Peyer's patch (tissue), 4 donors: ENCODE results near the gene UPK3A. TPM values are rescaled to one million over a fixed set of nuclear protein-coding genes. Genes with fewer than 3 reads are reported as not detected.
A peak's percentile ranks its signal among the peaks of the same experiment; 100 is the strongest.

Experiments used
- DNase-seq, 3 donors: peaks; one replicate each; pipeline ENCODE4 v3.0.0-alpha.2; 2017 to 2019
- H3K27ac ChIP-seq, 4 donors: fragments of 200-600 bp; sonication (generic); one replicate each; pipeline ENCODE4 v1.5.1; 2016 to 2019
- H3K27me3 ChIP-seq, 2 donors: fragments of 200-600 bp; sonication (generic); one replicate each; pipeline ENCODE4 v1.5.1; 2019
- H3K36me3 ChIP-seq, 3 donors: fragments of 200-600 bp; sonication (generic); one replicate each; pipeline ENCODE4 v1.5.1; 2016 to 2019
- H3K4me1 ChIP-seq, 4 donors: fragments of 200-600 bp; sonication (generic); one replicate each; pipeline ENCODE4 v1.5.1; 2016 to 2019
- H3K4me3 ChIP-seq, 4 donors: fragments of 200-600 bp; sonication (generic); 1 replicate in 3 of 4; 2 replicates in 1 of 4; pipeline ENCODE4 v1.5.1; 2016 to 2019; ENCODE audit warnings: mild to moderate bottlenecking in 1 of 4
- H3K9me3 ChIP-seq, 4 donors: fragments of 200-600 bp; sonication (generic); one replicate each; pipeline ENCODE4 v1.5.1; 2016 to 2019; ENCODE audit warnings: mild to moderate bottlenecking in 1 of 4
- POLR2A ChIP-seq, 2 donors: fragments of 450-650 bp; IDR thresholded peaks; one replicate each; pipeline ENCODE4 v1.5.1; 2017; ENCODE audit warnings: antibody characterized with exemption in 2 of 2, mild to moderate bottlenecking in 2 of 2, moderate library complexity in 2 of 2
- total RNA-seq, 4 donors: library from RNA; depleted of rRNA; stranded (reverse); fragments of >200 nt; gene quantifications; one replicate each; pipeline ENCODE4 v1.1.0, GENCODE V29; 2016
- TF ChIP-seq, protein P1 (sequence below), 6 experiments: fragments of 450-650 bp in 4 of 6; fragments of 200-600 bp in 2 of 6; sonication (generic) in 1 of 6; IDR thresholded peaks; one replicate each; pipeline ENCODE4 v1.5.1; 2017 to 2019; ENCODE audit warnings: antibody characterized with exemption in 6 of 6, mild to moderate bottlenecking in 3 of 6, moderate library complexity in 1 of 6

The UPK3A gene
- total RNA-seq, 4 donors from 2014 or later, result 4.0 TPM; not detected in 3

- TF ChIP-seq POLR2A (IDR thresholded peaks at IDR 0.05), result no peak
- no peaks in the 10 kb centered on the region for H3K27me3 ChIP-seq
- no peak for DNase-seq
- peaks cover 0 to 76% (median 0%) of the 10 kb centered on the region in 3 donors for H3K36me3 ChIP-seq
- H3K9me3 ChIP-seq, result no peaks in the 10 kb centered on the region
- no peak overlapping the region for H3K4me3 ChIP-seq
- no peaks in the 10 kb centered on the region for H3K4me1 ChIP-seq
- H3K27ac ChIP-seq, result no peak overlapping the region
Measured at GRCh38 chr22:45332001-45332400, 47.3 kb downstream of the UPK3A start.

- H3K27me3 ChIP-seq, result no peaks in the 10 kb centered on the region
- no peak for DNase-seq
- H3K27ac ChIP-seq, result no peak overlapping the region
- TF ChIP-seq, protein P1, sequence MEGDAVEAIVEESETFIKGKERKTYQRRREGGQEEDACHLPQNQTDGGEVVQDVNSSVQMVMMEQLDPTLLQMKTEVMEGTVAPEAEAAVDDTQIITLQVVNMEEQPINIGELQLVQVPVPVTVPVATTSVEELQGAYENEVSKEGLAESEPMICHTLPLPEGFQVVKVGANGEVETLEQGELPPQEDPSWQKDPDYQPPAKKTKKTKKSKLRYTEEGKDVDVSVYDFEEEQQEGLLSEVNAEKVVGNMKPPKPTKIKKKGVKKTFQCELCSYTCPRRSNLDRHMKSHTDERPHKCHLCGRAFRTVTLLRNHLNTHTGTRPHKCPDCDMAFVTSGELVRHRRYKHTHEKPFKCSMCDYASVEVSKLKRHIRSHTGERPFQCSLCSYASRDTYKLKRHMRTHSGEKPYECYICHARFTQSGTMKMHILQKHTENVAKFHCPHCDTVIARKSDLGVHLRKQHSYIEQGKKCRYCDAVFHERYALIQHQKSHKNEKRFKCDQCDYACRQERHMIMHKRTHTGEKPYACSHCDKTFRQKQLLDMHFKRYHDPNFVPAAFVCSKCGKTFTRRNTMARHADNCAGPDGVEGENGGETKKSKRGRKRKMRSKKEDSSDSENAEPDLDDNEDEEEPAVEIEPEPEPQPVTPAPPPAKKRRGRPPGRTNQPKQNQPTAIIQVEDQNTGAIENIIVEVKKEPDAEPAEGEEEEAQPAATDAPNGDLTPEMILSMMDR (IDR thresholded peaks at IDR 0.05), result no peak
- TF ChIP-seq POLR2A (IDR thresholded peaks at IDR 0.05), result no peak
- H3K36me3 ChIP-seq, result peaks cover 0 to 87% (median 0%) of the 10 kb centered on the region in 3 donors
- no peaks in the 10 kb centered on the region for H3K4me1 ChIP-seq
- no peaks in the 10 kb centered on the region for H3K9me3 ChIP-seq
- H3K4me3 ChIP-seq, result no peak overlapping the region
Measured at GRCh38 chr22:45334068-45334467, 49.3 kb downstream of the UPK3A start.

DNA sequence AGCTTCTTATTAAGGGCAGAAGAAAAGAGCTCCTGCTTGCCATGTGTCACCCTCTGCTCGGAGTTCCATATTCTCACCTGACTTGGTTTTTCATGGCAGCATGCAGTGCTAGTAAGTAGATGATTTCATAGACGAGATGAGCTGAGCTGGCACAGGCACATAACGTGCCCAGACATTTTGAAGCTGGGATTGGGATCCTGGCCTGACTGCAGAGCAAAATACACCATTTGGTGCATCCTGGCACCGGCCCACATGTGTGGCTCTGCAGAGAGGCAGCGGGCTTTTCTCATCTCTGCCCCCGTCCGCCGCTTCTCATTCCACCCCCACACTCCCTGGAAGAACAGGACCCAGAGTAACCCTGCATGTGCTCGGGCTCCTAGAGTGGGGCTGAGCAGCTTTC, 49.8 kb downstream of the UPK3A start:
- Histone ChIP-seq H3K27ac (no peak overlapping the region), H3K9me3 (no peaks in the 10 kb centered on the region), H3K27me3 (no peaks in the 10 kb centered on the region), H3K4me1 (no peaks in the 10 kb centered on the region), H3K4me3 (no peak overlapping the region), H3K36me3 (peaks cover 0 to 89% (median 0%) of the 10 kb centered on the region in 3 donors)
- DNase-seq, result no peak
- TF ChIP-seq, protein P1 (IDR thresholded peaks at IDR 0.05), result no peak
- no peak for TF ChIP-seq POLR2A (IDR thresholded peaks at IDR 0.05)

DNA sequence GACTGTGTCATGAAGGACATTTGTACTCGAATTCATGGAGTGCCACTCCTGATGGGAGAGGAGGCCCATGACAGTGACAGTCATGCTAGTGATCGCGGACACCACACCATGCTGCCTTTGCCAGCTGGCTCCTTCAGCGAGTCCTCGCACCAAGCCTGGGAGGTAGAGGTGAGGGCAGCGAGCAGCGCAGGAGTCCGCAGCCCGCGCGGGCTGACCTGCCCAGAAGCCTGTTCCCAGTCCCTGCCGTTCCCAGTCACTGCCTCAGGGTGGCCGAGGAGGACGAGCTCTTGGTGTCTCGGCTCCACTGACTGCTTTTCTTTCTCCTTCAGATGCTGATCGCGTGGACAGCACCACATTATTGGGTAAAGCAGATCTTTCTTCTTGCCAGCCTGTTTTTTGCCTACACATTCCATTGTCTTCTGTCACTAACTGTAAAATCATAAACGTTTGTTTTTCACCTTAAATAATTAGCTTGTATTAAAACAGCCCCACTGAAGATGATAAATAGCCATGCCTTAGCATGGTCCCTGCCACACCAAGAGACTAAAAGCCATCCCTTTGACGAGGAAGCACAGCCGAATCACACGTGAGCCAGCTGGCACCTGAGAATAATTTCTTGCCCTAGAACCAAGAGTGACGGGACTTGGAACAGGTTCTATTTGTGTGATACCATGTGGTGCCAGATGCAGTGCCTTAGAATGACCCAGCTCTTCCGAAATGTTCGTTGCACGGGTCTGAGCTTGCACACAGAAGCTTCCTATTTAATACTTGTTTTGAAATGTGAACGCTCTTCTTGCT, 50.5 kb downstream of the UPK3A start:
- peak in 1 of 3 donors; percentile 8 for DNase-seq
- Histone ChIP-seq H3K36me3 (peaks cover 0 to 92% (median 0%) of the 10 kb centered on the region in 3 donors), H3K4me1 (no peaks in the 10 kb centered on the region), H3K27me3 (no peaks in the 10 kb centered on the region), H3K9me3 (no peaks in the 10 kb centered on the region), H3K27ac (no peak overlapping the region), H3K4me3 (no peak overlapping the region)
- no peak for TF ChIP-seq POLR2A (IDR thresholded peaks at IDR 0.05)
- TF ChIP-seq, protein P1 (IDR thresholded peaks at IDR 0.05), result no peak

DNA sequence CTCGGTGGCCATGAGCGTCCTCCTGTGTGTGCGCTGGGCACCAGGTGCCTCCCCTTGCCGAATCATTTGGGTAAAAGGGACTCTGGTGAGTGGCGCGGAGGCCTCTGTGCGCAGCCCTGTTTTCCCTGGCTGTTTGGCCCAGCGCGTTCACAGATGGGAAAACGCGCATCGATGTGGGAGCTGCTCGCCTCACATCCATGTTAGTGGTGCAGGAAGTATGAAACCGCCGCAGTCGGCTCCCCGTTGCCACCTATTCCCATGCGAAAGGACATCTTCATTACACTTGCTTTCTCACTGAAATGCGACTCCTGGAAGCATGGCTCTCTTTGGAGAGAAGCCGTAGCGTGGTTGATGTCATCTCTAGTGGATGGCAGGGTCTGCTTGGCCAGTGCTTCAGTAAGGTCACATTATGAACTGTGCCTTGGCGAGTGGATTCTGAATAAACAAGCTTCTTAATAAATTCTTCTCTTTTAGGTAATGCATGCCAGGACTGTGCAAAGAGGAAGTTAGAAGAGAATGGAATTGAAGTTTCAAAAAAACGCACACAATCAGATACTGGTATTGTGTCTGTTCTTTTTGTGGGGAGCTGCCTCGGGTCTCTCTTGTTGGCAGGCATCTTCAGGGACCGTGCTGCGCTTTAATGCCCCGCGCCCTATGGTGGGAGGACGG, 51.2 kb downstream of the UPK3A start:
- peaks cover 0 to 95% (median 0%) of the 10 kb centered on the region in 3 donors for H3K36me3 ChIP-seq

More for the DNA sequence above, 51.2 kb downstream of the UPK3A start:
- Histone ChIP-seq H3K27ac (peak overlapping the region in 2 of 4 donors; percentile 52 to 61), H3K4me1 (no peaks in the 10 kb centered on the region), H3K4me3 (no peak overlapping the region), H3K27me3 (no peaks in the 10 kb centered on the region), H3K9me3 (no peaks in the 10 kb centered on the region)
- TF ChIP-seq, protein P1 (IDR thresholded peaks at IDR 0.05), result no peak
- TF ChIP-seq POLR2A (IDR thresholded peaks at IDR 0.05), result no peak
- peak in 1 of 3 donors; percentile 8 for DNase-seq
